Naive thymus-derived CD8-positive, alpha-beta T cell (primary cell): ENCODE results near the gene SHC4. TPM values are rescaled to one million over a fixed set of nuclear protein-coding genes. Genes with fewer than 3 reads are reported as not detected.
"Not testable (repeated sequence)": the region's sequence is repeated elsewhere in the genome, so short reads cannot be mapped to it uniquely, and the experiment has no call there.

ENCODE experiments used
- ATAC-seq, 2 donors: fragments of 150-1000 bp; cut with Tn5 transposase in 1 of 2; sonication (Bioruptor Pico), chemical (Tn5 transposase) in 1 of 2; 1 replicate in 1 of 2; 2 replicates in 1 of 2; pipeline ENCODE4 v1.10.0; 2021; ENCODE audit warnings: mild to moderate bottlenecking in 2 of 2, moderate library complexity in 2 of 2
- POLR2A ChIA-PET: fragments of 350-600 bp; sonication (Branson Sonifier 250); formaldehyde crosslinking; loops from one replicate; lab custom pipeline; 2021; ENCODE audit warnings: antibody characterized with exemption; lab: Charles Lee
- DNase-seq, 10 donors: peaks; one replicate each; pipeline versions ENCODE4 v3.0.0 to v3.0.0-alpha.2; 2020 to 2022
- H3K27ac Mint-ChIP-seq, 10 donors: one replicate each; pipeline ENCODE4 v1.8.0; 2020 to 2022; ENCODE audit warnings: mild to moderate bottlenecking in 10 of 10, mixed read lengths in 10 of 10, moderate library complexity in 4 of 10, inconsistent platforms in 1 of 10
- H3K27me3 Mint-ChIP-seq, 5 donors: one replicate each; pipeline ENCODE4 v1.8.0; 2021 to 2022; ENCODE audit warnings: mixed read lengths in 5 of 5
- H3K36me3 Mint-ChIP-seq, 3 donors: one replicate each; pipeline ENCODE4 v1.8.0; 2020 to 2022; ENCODE audit warnings: mixed read lengths in 3 of 3, mild to moderate bottlenecking in 2 of 3, inconsistent platforms in 1 of 3
- H3K4me1 Mint-ChIP-seq, 4 donors: one replicate each; pipeline ENCODE4 v1.8.0; 2021 to 2022; ENCODE audit warnings: mixed read lengths in 4 of 4
- H3K4me3 Mint-ChIP-seq, 10 donors: one replicate each; pipeline ENCODE4 v1.8.0; 2020 to 2022; ENCODE audit warnings: mild to moderate bottlenecking in 10 of 10, mixed read lengths in 10 of 10, moderate library complexity in 6 of 10, inconsistent platforms in 1 of 10
- H3K9me3 Mint-ChIP-seq, 9 donors: one replicate each; pipeline ENCODE4 v1.8.0; 2020 to 2022; ENCODE audit warnings: mixed read lengths in 9 of 9, mild to moderate bottlenecking in 3 of 9, inconsistent platforms in 1 of 9, moderate library complexity in 1 of 9
- polyA plus RNA-seq, 3 donors: library from polyadenylated mRNA; unstranded; fragments of 300-500 nt; fragmentation: Illumina TruSeq; gene quantifications; one replicate each; pipeline ENCODE4 v1.2.3, GENCODE V29; 2021
- total RNA-seq, 8 experiments: library from RNA in 2 of 8; stranded (reverse) in 2 of 8; gene quantifications; one replicate each; pipeline ENCODE4 v1.2.3 and lab custom pipeline; 2021 to 2026

The SHC4 gene
- total and polyA plus RNA-seq, 5 experiments from 2014 or later: not detected

DNA sequence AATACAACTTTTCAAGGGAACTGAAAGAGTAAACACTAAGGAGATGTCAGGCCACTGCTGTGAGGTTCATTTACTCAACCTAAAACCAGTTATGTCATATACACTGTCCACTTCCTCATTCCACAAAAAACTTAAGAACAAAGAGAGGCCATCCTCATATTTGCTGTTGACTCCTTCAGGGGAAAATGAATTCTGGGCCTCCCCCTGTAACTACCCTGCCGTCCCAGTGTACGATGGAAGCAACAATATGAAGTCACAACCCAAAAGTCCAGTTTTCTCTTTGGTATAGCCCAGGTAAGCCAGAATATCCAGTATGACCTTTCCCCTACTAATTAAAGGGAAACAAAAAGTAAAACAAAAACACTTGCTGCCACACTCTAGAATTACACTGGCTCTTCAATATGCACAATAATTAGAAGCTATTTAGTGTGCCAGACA is 169.0 kb downstream of the SHC4 start:
- Mint-ChIP-seq H3K4me1 (peaks cover 4 to 28% (median 8%) of the 10 kb centered on the region in 4 donors), H3K27me3 (no peaks in the 10 kb centered on the region), H3K27ac (peak overlapping the region in 2 of 10 donors; percentile 37 to 70), H3K36me3 (peaks cover 0 to 51% (median 33%) of the 10 kb centered on the region in 3 donors), H3K4me3 (peak overlapping the region in 1 of 10 donors; percentile 52), H3K9me3 (no peaks in the 10 kb centered on the region)
- no peak for DNase-seq
- POLR2A ChIA-PET: no interaction called here
- no peak for ATAC-seq

DNA sequence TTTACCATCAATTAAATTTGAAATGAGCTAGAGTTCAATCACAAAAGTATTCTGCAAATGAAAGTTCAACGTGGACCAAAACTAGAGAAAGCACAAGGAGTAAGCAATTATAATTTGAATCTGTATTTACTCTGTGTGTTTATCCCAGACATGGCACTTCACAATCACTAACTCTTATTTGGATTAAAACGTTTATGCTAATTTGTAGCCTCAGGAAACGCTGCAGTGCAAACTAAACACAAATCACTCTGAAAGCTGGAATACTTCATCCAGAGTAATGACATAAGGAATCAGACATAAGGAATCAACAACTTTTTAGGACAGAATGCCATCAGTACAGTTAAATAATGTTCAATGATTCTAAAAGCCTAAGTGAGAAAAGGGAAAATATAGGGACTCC is 171.3 kb downstream of the SHC4 start:
- H3K4me3 Mint-ChIP-seq: no peak overlapping the region
- peaks cover 2 to 22% (median 5%) of the 10 kb centered on the region in 4 donors for H3K4me1 Mint-ChIP-seq
- H3K27ac Mint-ChIP-seq: no peak overlapping the region
- no peak for ATAC-seq
- no peaks in the 10 kb centered on the region for H3K27me3 Mint-ChIP-seq
- H3K36me3 Mint-ChIP-seq: peaks cover 8 to 69% (median 49%) of the 10 kb centered on the region in 3 donors
- H3K9me3 Mint-ChIP-seq: no peaks in the 10 kb centered on the region
- POLR2A ChIA-PET: no interaction called here
- no peak for DNase-seq

DNA sequence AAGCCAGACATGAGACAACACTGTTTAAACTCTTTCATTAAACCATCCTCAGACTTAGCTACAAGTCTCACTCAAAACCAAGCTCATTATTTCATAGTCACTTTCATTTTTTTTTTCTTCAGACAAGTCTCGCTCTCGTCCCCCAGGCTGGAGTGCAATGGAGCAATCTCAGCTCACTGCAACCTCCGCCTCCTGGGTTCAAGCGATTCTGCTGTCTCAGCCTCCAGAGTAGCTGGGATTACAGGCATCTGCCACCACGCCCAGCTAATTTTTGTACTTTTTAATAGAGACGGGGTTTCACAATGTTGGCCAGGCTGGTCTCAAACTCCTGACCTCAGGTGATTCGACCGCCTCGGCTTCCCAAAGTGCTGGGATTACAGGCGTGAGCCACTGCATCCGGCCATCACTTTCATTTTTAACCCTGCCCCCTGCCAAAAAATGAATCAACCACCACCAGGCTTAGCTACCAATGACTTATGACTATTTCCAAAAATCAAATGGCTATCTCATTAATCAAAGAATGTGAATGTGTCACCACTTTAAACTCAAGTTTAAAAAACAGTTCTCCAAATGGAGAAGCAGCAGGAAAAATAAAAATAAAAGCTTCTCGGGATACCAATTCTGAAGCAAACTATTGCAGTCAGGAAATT is 173.1 kb downstream of the SHC4 start:
- DNase-seq, H3K4me3 Mint-ChIP-seq, H3K9me3 Mint-ChIP-seq, H3K27me3 Mint-ChIP-seq, POLR2A ChIA-PET, ATAC-seq: not testable (repeated sequence)
- peak overlapping the region in 1 of 10 donors; percentile 15 for H3K27ac Mint-ChIP-seq
- peaks cover 0 to 10% (median 0%) of the 10 kb centered on the region in 4 donors for H3K4me1 Mint-ChIP-seq
- H3K36me3 Mint-ChIP-seq: peaks cover 8 to 62% (median 44%) of the 10 kb centered on the region in 3 donors

DNA sequence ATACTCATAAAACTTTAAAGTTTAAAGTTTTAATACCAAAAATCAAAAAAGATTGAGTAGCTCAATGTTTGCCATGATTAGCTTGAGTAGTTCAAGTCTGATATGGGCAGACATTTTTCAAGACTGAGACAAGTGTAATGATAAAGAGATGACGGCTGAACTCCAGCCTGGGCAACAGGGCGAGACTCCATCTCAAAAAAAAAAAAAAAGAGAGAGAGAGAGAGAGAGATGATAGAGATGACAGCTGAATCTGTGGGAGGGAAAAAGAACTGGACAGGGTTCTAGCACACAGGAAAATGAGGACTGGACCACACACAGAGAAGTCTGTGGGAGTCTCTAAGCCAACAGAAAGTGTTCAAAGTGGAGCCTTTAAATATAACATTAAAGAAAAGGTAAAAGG is 178.0 kb downstream of the SHC4 start:
- POLR2A ChIA-PET: no interaction called here
- ATAC-seq (no peak), DNase-seq (no peak)
- Mint-ChIP-seq H3K9me3 (no peaks in the 10 kb centered on the region), H3K27ac (no peak overlapping the region), H3K4me1 (peaks cover 0 to 2% (median 0%) of the 10 kb centered on the region in 4 donors), H3K27me3 (no peaks in the 10 kb centered on the region), H3K4me3 (no peak overlapping the region), H3K36me3 (peaks cover 18 to 65% (median 40%) of the 10 kb centered on the region in 3 donors)

DNA sequence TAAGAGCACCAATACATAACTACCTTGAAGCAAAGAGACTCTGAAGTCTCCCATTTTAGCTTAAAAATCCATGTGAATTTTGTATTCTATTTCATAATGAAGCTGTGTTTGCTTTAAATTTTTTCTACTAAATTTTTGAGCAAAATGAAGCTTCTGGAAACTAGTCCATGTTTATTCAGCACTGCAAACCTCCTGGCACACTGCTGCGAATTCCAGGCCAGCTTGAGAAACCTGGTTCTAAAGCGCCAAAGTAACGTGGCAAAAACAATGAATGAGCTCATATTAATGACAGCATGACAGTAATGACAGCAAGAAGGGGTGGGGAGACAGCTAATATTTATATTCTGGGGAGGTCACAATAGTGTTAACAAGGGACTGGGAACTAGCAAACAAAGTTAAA is 178.5 kb downstream of the SHC4 start:
- Mint-ChIP-seq H3K27me3 (no peaks in the 10 kb centered on the region), H3K4me1 (peaks cover 0 to 2% (median 0%) of the 10 kb centered on the region in 4 donors), H3K9me3 (no peaks in the 10 kb centered on the region), H3K36me3 (peaks cover 18 to 64% (median 36%) of the 10 kb centered on the region in 3 donors), H3K4me3 (no peak overlapping the region), H3K27ac (no peak overlapping the region)
- DNase-seq: no peak
- POLR2A ChIA-PET: no interaction called here
- ATAC-seq: no peak

DNA sequence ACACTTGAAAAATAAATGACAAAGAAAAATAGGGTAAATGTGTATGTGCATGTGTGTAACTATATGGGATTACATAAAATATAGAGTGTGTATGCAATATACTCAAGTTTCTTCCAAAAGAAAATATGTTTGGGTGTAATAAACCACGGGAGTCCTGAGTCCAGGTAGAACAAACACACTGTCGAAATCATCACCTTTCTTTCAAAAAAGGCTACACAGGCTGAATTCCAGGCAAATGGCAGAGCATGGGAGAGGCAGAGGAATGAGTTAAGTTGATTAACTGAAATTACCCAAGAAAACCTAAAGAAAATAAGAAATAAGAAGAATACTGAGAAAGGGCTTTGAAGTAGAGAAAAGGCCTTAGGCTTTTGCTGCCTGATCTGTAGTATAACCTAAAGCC is 179.0 kb downstream of the SHC4 start:
- no peaks in the 10 kb centered on the region for H3K27me3 Mint-ChIP-seq
- POLR2A ChIA-PET: no interaction called here

DNA sequence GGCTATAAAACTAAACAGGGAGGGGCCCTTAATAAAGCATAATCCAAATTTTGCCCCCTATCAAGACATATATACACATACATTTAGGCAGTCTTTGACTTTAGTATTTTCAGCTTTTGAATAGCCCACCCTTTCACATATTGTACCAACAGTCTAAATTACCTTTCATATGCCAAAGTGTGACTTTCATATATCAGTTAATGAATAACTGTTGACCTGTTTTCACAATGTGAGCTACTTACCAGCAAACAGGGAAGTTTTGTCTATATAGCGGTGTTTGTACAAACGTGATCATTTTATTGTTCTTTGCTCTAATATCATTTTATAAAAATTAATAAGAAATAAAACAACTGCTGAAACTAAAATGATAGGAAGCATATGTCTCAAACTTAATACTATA is 180.8 kb downstream of the SHC4 start:
- DNase-seq (no peak), ATAC-seq (no peak)
- POLR2A ChIA-PET: no interaction called here
- H3K27ac Mint-ChIP-seq: no peak overlapping the region
- H3K9me3 Mint-ChIP-seq: no peaks in the 10 kb centered on the region
- H3K4me3 Mint-ChIP-seq: no peak overlapping the region
- peaks cover 11 to 56% (median 29%) of the 10 kb centered on the region in 3 donors for H3K36me3 Mint-ChIP-seq
- peaks cover 0 to 2% (median 0%) of the 10 kb centered on the region in 4 donors for H3K4me1 Mint-ChIP-seq
- H3K27me3 Mint-ChIP-seq: no peaks in the 10 kb centered on the region

More for the DNA sequence above, 179.0 kb downstream of the SHC4 start:
- Mint-ChIP-seq H3K27ac (no peak overlapping the region), H3K4me3 (no peak overlapping the region), H3K9me3 (no peaks in the 10 kb centered on the region), H3K36me3 (peaks cover 18 to 65% (median 39%) of the 10 kb centered on the region in 3 donors), H3K4me1 (peaks cover 0 to 2% (median 0%) of the 10 kb centered on the region in 4 donors)
- no peak for DNase-seq
- no peak for ATAC-seq

DNA sequence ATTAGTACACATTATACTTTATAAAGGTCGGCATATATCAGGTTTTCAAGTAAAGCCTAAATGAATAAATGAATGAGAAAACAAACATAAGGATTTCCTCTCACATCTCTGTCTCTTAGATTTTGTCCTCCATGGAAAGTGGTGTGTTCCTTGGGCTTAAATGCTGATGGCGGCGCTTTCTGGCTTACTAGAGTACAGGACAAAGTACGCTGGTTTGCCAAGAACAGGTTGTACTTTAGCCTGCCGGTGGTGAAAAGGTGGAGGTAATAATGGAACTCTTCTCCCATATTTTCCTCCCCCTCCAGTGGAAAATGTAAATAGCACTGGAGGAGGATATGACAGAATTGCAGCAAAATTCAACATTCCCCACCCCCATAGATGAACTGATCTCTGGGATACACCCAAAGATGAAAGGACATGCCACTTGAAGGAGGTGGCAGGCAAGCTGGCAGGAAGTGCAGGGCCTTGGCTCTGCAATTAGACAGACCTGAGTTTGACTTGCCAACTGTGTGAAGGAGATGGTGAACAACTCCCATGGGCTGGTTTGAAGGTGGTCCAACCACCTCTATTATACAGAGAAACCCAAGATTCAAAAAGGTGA is 182.1 kb downstream of the SHC4 start:
- no peaks in the 10 kb centered on the region for H3K9me3 Mint-ChIP-seq
- no peak overlapping the region for H3K4me3 Mint-ChIP-seq
- POLR2A ChIA-PET: no interaction called here
- DNase-seq (no peak), ATAC-seq (no peak)
- peaks cover 0 to 2% (median 0%) of the 10 kb centered on the region in 4 donors for H3K4me1 Mint-ChIP-seq
- peak overlapping the region in 2 of 10 donors; percentile 12 to 40 for H3K27ac Mint-ChIP-seq
- peaks cover 11 to 52% (median 28%) of the 10 kb centered on the region in 3 donors for H3K36me3 Mint-ChIP-seq
- H3K27me3 Mint-ChIP-seq: no peaks in the 10 kb centered on the region

DNA sequence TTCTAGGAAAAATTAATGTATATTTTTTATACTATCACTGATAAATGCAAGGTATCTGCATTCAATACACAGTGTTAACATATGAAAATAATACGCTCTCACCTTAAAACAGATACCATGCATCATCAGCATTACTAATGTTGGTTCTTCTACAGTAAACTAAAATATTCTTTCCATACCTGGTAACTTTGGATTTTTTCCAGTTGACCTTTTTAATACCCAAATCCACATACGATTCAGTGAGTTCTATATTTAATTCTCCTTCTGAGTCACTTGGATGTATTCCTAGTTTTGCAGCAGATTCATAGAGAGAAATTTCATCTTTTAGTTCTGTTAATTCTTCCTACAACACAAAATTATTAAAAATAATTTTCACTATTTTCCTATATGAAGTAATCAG is 182.7 kb downstream of the SHC4 start:
- H3K4me1 Mint-ChIP-seq: peaks cover 0 to 2% (median 0%) of the 10 kb centered on the region in 4 donors
- no peak overlapping the region for H3K4me3 Mint-ChIP-seq

DNA sequence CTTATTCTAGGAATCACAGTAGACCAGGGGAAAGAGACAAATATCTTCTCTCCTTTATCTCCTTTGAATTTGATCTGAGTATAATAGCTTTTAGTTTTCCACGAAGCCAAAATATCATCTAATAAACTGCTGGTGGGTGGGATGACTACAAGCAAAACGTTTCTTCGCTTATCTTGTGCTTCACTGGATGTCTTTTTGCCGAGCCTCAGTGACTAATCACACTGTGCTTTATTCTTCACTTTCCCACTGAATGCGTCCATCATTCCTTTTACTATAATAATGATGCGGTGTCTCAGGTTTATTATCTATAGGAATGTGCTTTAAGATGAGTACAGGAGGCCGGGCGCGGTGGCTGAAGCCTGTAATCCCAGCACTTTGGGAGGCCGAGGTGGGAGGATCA is 185.4 kb downstream of the SHC4 start:
- Mint-ChIP-seq H3K4me1 (no peaks in the 10 kb centered on the region), H3K36me3 (peaks cover 27 to 57% (median 46%) of the 10 kb centered on the region in 3 donors), H3K9me3 (peaks cover 0 to 16% (median 5%) of the 10 kb centered on the region in 9 donors), H3K27me3 (no peaks in the 10 kb centered on the region), H3K27ac (no peak overlapping the region), H3K4me3 (no peak overlapping the region)
- POLR2A ChIA-PET: no interaction called here
- DNase-seq (no peak), ATAC-seq (no peak)

More for the DNA sequence above, 182.7 kb downstream of the SHC4 start:
- POLR2A ChIA-PET: no interaction called here
- no peak for ATAC-seq
- H3K36me3 Mint-ChIP-seq: peaks cover 11 to 51% (median 28%) of the 10 kb centered on the region in 3 donors
- H3K27ac Mint-ChIP-seq: no peak overlapping the region
- DNase-seq: no peak
- no peaks in the 10 kb centered on the region for H3K9me3 Mint-ChIP-seq
- no peaks in the 10 kb centered on the region for H3K27me3 Mint-ChIP-seq

DNA sequence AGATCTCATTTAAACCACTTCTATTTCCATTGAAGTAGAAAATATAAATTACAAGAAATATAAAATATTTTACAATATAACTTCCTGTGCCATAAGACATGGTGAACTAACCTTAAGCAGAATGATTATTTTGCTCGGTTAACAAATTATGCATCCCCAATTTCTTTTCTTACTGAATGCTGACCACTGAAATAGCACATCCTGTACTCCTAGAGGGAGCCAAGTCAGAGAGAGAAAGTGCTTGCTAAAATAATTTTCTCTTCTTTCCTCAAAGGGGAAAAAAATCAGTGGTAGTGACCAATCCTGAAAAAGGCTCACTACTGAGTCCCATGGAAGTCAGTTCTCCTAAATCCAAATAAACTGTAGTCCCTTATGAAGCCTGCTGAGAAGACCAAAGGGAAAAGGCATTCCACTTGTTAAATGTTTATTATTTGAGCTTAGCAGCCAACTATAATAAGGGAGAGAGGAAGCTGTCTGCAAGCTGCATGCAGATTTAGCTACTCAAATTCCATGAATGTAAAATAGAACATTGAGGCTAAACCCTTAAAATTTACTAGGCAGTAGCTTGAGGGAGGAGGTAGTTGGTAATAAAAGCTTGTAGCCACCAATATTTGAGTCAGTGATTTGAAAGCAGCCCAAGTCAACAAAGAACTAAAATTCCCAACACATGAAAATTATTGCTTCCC is 185.9 kb downstream of the SHC4 start:
- ATAC-seq (no peak), DNase-seq (no peak)
- Mint-ChIP-seq H3K27ac (no peak overlapping the region), H3K4me3 (no peak overlapping the region), H3K27me3 (no peaks in the 10 kb centered on the region), H3K9me3 (peaks cover 0 to 16% (median 5%) of the 10 kb centered on the region in 9 donors), H3K4me1 (no peaks in the 10 kb centered on the region), H3K36me3 (peaks cover 27 to 56% (median 48%) of the 10 kb centered on the region in 3 donors)
- POLR2A ChIA-PET: no interaction called here

DNA sequence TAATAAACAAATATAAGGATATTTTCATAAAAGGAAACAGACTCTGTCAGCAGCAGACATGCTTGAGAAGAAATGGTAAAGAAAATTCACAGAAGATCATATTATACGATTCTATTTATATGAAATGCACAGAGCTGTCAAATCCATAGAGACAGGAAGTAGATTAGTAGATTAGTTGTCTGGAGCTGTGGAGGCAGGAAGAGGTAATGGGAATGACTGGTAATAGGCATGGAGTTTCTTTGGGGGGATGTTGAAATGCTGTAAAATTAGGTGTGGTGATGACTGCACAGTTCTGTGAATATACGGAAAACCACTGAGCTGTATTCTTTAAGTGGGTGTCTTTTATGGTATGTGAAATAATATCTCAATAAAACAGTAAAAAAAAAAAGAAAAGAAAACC is 188.2 kb downstream of the SHC4 start:
- Mint-ChIP-seq H3K27me3 (no peaks in the 10 kb centered on the region), H3K9me3 (peaks cover 0 to 16% (median 5%) of the 10 kb centered on the region in 9 donors), H3K4me1 (no peaks in the 10 kb centered on the region), H3K27ac (no peak overlapping the region), H3K4me3 (no peak overlapping the region), H3K36me3 (peaks cover 27 to 52% (median 51%) of the 10 kb centered on the region in 3 donors)
- no peak for ATAC-seq
- DNase-seq: no peak
- POLR2A ChIA-PET: no interaction called here

DNA sequence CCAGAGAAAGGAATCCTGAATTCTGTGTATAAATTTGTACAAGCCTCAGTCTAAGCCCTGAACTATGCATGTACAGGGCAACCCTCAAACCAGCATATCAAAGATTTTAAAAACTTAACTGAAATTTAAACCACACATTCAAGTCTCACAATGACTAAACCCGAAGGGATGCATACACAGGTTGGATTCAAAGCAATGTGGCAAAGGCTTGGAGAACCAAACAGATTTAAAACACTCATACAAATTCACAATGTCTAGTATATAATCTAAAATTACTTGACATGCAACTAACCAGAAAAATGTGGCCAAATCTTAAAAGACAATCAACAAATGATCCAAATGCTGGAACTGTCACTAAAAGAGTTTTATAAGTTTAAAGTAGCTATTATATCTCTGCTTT is 189.2 kb downstream of the SHC4 start:
- Mint-ChIP-seq H3K36me3 (peaks cover 34 to 52% (median 52%) of the 10 kb centered on the region in 3 donors), H3K4me1 (no peaks in the 10 kb centered on the region), H3K4me3 (no peak overlapping the region), H3K9me3 (peaks cover 0 to 16% (median 5%) of the 10 kb centered on the region in 9 donors), H3K27me3 (no peaks in the 10 kb centered on the region), H3K27ac (no peak overlapping the region)
- DNase-seq (no peak), ATAC-seq (no peak)
- POLR2A ChIA-PET: no interaction called here
